AG04449 (cell line): ENCODE data around the gene SLC4A3.

Experiments
- CTCF ChIA-PET: fragments of 350-600 bp; formaldehyde crosslinking; extraction: SDS; loops from one replicate; lab custom pipeline; 2021; ENCODE audit warnings: antibody characterized with exemption; lab: Yijun Ruan, JAX
- POLR2A ChIA-PET: fragments of 400-600, 350-600 bp; formaldehyde crosslinking; extraction: SDS; loops from one replicate; lab custom pipeline; 2020; ENCODE audit warnings: antibody characterized with exemption, inconsistent platforms; lab: Yijun Ruan, JAX
- DNase-seq: peaks from one replicate; pipeline ENCODE4 v3.0.0-alpha.2; 2010; ENCODE audit warnings: low read depth, low spot score
- H3K4me3 ChIP-seq: 2 replicates; pipeline ENCODE4 v1.5.1; 2011; ENCODE audit warnings: low read depth, mild to moderate bottlenecking, control low read depth, low read length
- CTCF ChIP-seq: IDR thresholded peaks from one replicate; pipeline ENCODE4 v1.5.1; 2011; ENCODE audit warnings: mild to moderate bottlenecking, moderate library complexity, low read length, control low read depth, inconsistent platforms; ENCODE audit not compliant: insufficient read depth; ENCODE audit errors: missing control alignments

The SLC4A3 gene

GRCh38 chr2:219636941-219637841 lies 9.8 kb downstream of the SLC4A3 start:
- TF ChIP-seq CTCF = no peak
- ChIA-PET POLR2A (no interaction called here), CTCF (interaction anchor here (1.3 to 9.7 kb wide), 3 partner anchors 53 to 77 kb away, joined by 4 to 126 read pairs (median 11); no protein-coding TSS in a partner anchor)
- no peak for DNase-seq
- H3K4me3 ChIP-seq = no peak overlapping the region

- TF ChIP-seq CTCF = no peak
- POLR2A ChIA-PET = interaction anchor here (0.6 kb wide), 1 partner anchor 88 kb away, joined by 3 read pairs; no protein-coding TSS in a partner anchor
- DNase-seq = no peak
Measured at GRCh38 chr2:219637842-219638185, 10.4 kb downstream of the SLC4A3 start.

GRCh38 chr2:219638217-219638947 lies 11.0 kb downstream of the SLC4A3 start:
- ChIA-PET POLR2A (interaction anchor here (0.6 to 0.7 kb wide), 2 partner anchors 11 to 89 kb away, joined by 3 read pairs; no protein-coding TSS in a partner anchor), CTCF (interaction anchor here (1.2 to 9.7 kb wide), 6 partner anchors 8 to 97 kb away, joined by 4 to 126 read pairs (median 8); no protein-coding TSS in a partner anchor)
- DNase-seq = no peak
- TF ChIP-seq CTCF = peak; percentile 39
- no peak overlapping the region for H3K4me3 ChIP-seq

More at GRCh38 chr2:219637842-219638185, 10.4 kb downstream of the SLC4A3 start:
- no peak overlapping the region for H3K4me3 ChIP-seq
- CTCF ChIA-PET = interaction anchor here (1.9 to 9.7 kb wide), 2 partner anchors 53 to 78 kb away, joined by 11 to 126 read pairs; no protein-coding TSS in a partner anchor

GRCh38 chr2:219638948-219639755 lies 11.7 kb downstream of the SLC4A3 start:
- CTCF ChIA-PET = interaction anchor here (0.5 to 9.7 kb wide), 7 partner anchors 9 to 428 kb away, joined by 4 to 126 read pairs (median 5); no protein-coding TSS in a partner anchor
- H3K4me3 ChIP-seq = no peak overlapping the region
- TF ChIP-seq CTCF = no peak
- POLR2A ChIA-PET = interaction anchor here (0.7 kb wide), 1 partner anchor 12 kb away, joined by 3 read pairs; no protein-coding TSS in a partner anchor
- peak; percentile 38 for DNase-seq

GRCh38 chr2:219641390-219642068 lies 14.1 kb downstream of the SLC4A3 start:
- CTCF ChIA-PET = interaction anchor here (0.8 to 9.7 kb wide), 26 partner anchors 10 to 239 kb away, joined by 3 to 147 read pairs (median 7); partner anchors contain the start of genes CHPF, OBSL1, STK11IP and TMEM198

More at GRCh38 chr2:219641390-219642068, 14.1 kb downstream of the SLC4A3 start:
- POLR2A ChIA-PET = interaction anchor here (1.3 to 2.0 kb wide), 2 partner anchors 44 to 70 kb away, joined by 3 to 8 read pairs; partner anchors contain the start of genes INHA, OBSL1 and STK11IP
- DNase-seq = no peak
- no peak for TF ChIP-seq CTCF
- H3K4me3 ChIP-seq = no peak overlapping the region
